SK-MEL-5 (cell line): Measurements from ENCODE around the gene FPGS. TPM values are rescaled to one million over a fixed set of nuclear protein-coding genes. Genes with fewer than 3 reads are reported as not detected.

Experiments
- DNase-seq: peaks from one replicate; pipeline ENCODE4 v3.0.0-alpha.2; 2016; ENCODE audit warnings: low read depth, low spot score
- in situ Hi-C: cut with HindIII; loops from 2 replicates; pipeline ENCODE4 v1.10.0; 2016; ENCODE audit warnings: low sequenced_read_pairs, high pct_unique_total_duplicates, low pct_unique_long_range_greater_than_20kb
- total RNA-seq: library from RNA; depleted of rRNA; stranded (reverse); fragments of >200 nt; shearing (Covaris generic); gene quantifications from 2 replicates; pipeline ENCODE4 v1.2.3, GENCODE V29; 2014

FPGS gene
- total RNA-seq, 1 experiment from 2014 or later: 45.2 TPM

GRCh38 chr9:127803507-127804352, 1.0 kb downstream of the FPGS start:
- no peak for DNase-seq
- in situ Hi-C loops: no loop called here

- in situ Hi-C loops: no loop called here
Observed at GRCh38 chr9:127805620-127806019, 2.9 kb downstream of the FPGS start.

GRCh38 chr9:127806871-127807270, 4.2 kb downstream of the FPGS start:
- in situ Hi-C loops: no loop called here
- DNase-seq: no peak

More at GRCh38 chr9:127805620-127806019, 2.9 kb downstream of the FPGS start:
- DNase-seq: peak; percentile 63

GRCh38 chr9:127808347-127809001, 5.8 kb downstream of the FPGS start:
- in situ Hi-C loops: no loop called here
- DNase-seq: no peak

- no peak for DNase-seq
- in situ Hi-C loops: no loop called here
Observed at GRCh38 chr9:127809002-127809539, 6.4 kb downstream of the FPGS start.

GRCh38 chr9:127809540-127810377, 7.1 kb downstream of the FPGS start:
- in situ Hi-C loops: no loop called here
- DNase-seq: peak; percentile 27

GRCh38 chr9:127810378-127811187, 7.9 kb downstream of the FPGS start:
- no peak for DNase-seq
- in situ Hi-C loops: no loop called here

GRCh38 chr9:127812011-127812410, 9.3 kb downstream of the FPGS start:
- in situ Hi-C loops: no loop called here

GRCh38 chr9:127812936-127813675, 10.4 kb downstream of the FPGS start:
- DNase-seq: no peak
- in situ Hi-C loops: no loop called here

More at GRCh38 chr9:127812011-127812410, 9.3 kb downstream of the FPGS start:
- DNase-seq: no peak

GRCh38 chr9:127813686-127814226, 11.1 kb downstream of the FPGS start:
- in situ Hi-C loops: no loop called here
- no peak for DNase-seq

- in situ Hi-C loops: no loop called here
- DNase-seq: no peak
Observed at GRCh38 chr9:127814619-127815511, 12.2 kb downstream of the FPGS start.

- in situ Hi-C loops: no loop called here
Observed at GRCh38 chr9:127815512-127816361, 13.1 kb downstream of the FPGS start.

GRCh38 chr9:127816362-127816725, 13.7 kb downstream of the FPGS start:
- DNase-seq: no peak
- in situ Hi-C loops: no loop called here

More at GRCh38 chr9:127815512-127816361, 13.1 kb downstream of the FPGS start:
- DNase-seq: no peak

GRCh38 chr9:127816728-127817127, 14.0 kb downstream of the FPGS start:
- DNase-seq: no peak
- in situ Hi-C loops: no loop called here
